K562 (cell line): ENCODE data around the gene PFKP. TPM values are rescaled to one million over a fixed set of nuclear protein-coding genes. Genes with fewer than 3 reads are reported as not detected.

Source experiments
- ATAC-seq: fragments of 200-7000 bp; cut with Tn5 transposase; 3 replicates; pipeline ENCODE4 v1.9.1; 2020; ENCODE audit warnings: moderate library complexity
- BruUV-seq: library from RNA; stranded (reverse); fragments of 400-500 nt; replicated peaks from 2 replicates; lab custom pipeline; 2021; lab: Mats Ljungman, UMichigan
- CTCF ChIA-PET: fragments of 300-600 bp; formaldehyde crosslinking; extraction: SDS; loops from one replicate; lab custom pipeline; 2021; ENCODE audit warnings: low intra/inter-chr PET ratio; lab: Yijun Ruan, JAX
- POLR2A ChIA-PET: fragments of 300-600, 350-650 bp; sonication (Branson Sonifier 250); formaldehyde crosslinking; extraction: SDS; loops from one replicate; lab custom pipeline; 2021; ENCODE audit warnings: antibody characterized with exemption, inconsistent platforms; lab: Yijun Ruan, JAX
- DNase-seq, 4 experiments: peaks; one replicate each; pipeline versions ENCODE4 v3.0.0 to v3.0.0-alpha.2; 2011 to 2018; ENCODE audit warnings: low spot score in 3 of 4, mixed read lengths in 3 of 4; ENCODE audit errors: extremely low read depth in 1 of 4
- FAIRE-seq: peaks from 2 replicates; lab custom pipeline; 2011; peaks lifted over from hg19 to GRCh38; lab: Jason Lieb, UNC
- H2AFZ ChIP-seq: 2 replicates; pipeline ENCODE4 v1.6.0; 2011; ENCODE audit warnings: low read depth, low read length, control low read depth, inconsistent platforms
- H3K27ac ChIP-seq: fragments of 200-600 bp; 3 replicates; pipeline ENCODE4 v1.8.0; 2011; ENCODE audit warnings: low read depth, mild to moderate bottlenecking, control low read depth, inconsistent platforms, low read length, moderate library complexity, mixed read lengths; ENCODE audit errors: extremely low read depth
- H3K27me3 ChIP-seq, 2 experiments: fragments of 300-600 bp in 1 of 2; 2 replicates in 1 of 2; 3 replicates in 1 of 2; pipeline versions ENCODE4 v1.6.0 to v1.8.0; 2011; ENCODE audit warnings: inconsistent platforms in 2 of 2, low read length in 2 of 2, mild to moderate bottlenecking in 1 of 2, mixed read lengths in 1 of 2, moderate library complexity in 1 of 2; ENCODE audit not compliant: control insufficient read depth in 2 of 2, insufficient read depth in 2 of 2
- H3K36me3 ChIP-seq: fragments of 300-600 bp; 3 replicates; pipeline ENCODE4 v1.8.0; 2011; ENCODE audit warnings: mild to moderate bottlenecking, low read length, inconsistent platforms; ENCODE audit not compliant: control insufficient read depth, insufficient read depth
- H3K4me1 ChIP-seq, 2 experiments: fragments of 200-600 bp in 1 of 2; replicated peaks in 1 of 2; 2 replicates in 1 of 2; 3 replicates in 1 of 2; pipeline versions ENCODE4 v1.5.1 to v1.8.0; 2011; ENCODE audit warnings: inconsistent platforms in 2 of 2, low read length in 2 of 2, mild to moderate bottlenecking in 1 of 2, mixed read lengths in 1 of 2, moderate library complexity in 1 of 2; ENCODE audit not compliant: control insufficient read depth in 2 of 2, insufficient read depth in 2 of 2
- H3K4me2 ChIP-seq: 2 replicates; pipeline ENCODE4 v1.6.1; 2011; ENCODE audit warnings: low read length, control low read depth, inconsistent platforms, mixed read lengths; ENCODE audit not compliant: insufficient read depth
- H3K4me3 ChIP-seq: fragments of 200-600 bp; sonication (generic), shearing (Covaris generic); 2 replicates; pipeline ENCODE4 v1.5.1; 2016; ENCODE audit warnings: control low read depth, inconsistent platforms
- H3K79me2 ChIP-seq: fragments of 200-600 bp; 3 replicates; pipeline ENCODE4 v1.8.0; 2011; ENCODE audit warnings: low read length, inconsistent platforms; ENCODE audit not compliant: control insufficient read depth, insufficient read depth
- H3K9ac ChIP-seq, 2 experiments: 2 replicates each; pipeline versions ENCODE4 v1.6.0 to v1.6.1; 2011; ENCODE audit warnings: low read depth in 2 of 2, low read length in 2 of 2, control low read depth in 1 of 2, inconsistent platforms in 1 of 2, mild to moderate bottlenecking in 1 of 2, mixed read lengths in 1 of 2; ENCODE audit not compliant: insufficient read depth in 1 of 2
- H3K9me1 ChIP-seq: one replicate; pipeline ENCODE4 v1.6.0; 2011; ENCODE audit warnings: inconsistent platforms, mild to moderate bottlenecking, low read length, moderate library complexity; ENCODE audit not compliant: control insufficient read depth, insufficient read depth
- H3K9me3 ChIP-seq: replicated peaks from 2 replicates; pipeline ENCODE4 v1.5.1; 2011; ENCODE audit warnings: low read depth, low read length, inconsistent platforms; ENCODE audit not compliant: control insufficient read depth, insufficient read depth
- H4K20me1 ChIP-seq: replicated peaks from 2 replicates; pipeline ENCODE4 v1.6.1; 2011; ENCODE audit warnings: low read length, inconsistent platforms, mixed read lengths; ENCODE audit not compliant: control insufficient read depth, insufficient read depth
- CTCFL ChIP-seq: IDR thresholded peaks from 2 replicates; pipeline ENCODE4 v1.6.1; 2011; ENCODE audit warnings: borderline replicate concordance, low read depth, mild to moderate bottlenecking, moderate library complexity, low read length; ENCODE audit not compliant: insufficient read depth, poor library complexity, severe bottlenecking
- MEF2A ChIP-seq: IDR thresholded peaks from 2 replicates; pipeline ENCODE4 v1.6.1; 2011; ENCODE audit warnings: low read depth, mild to moderate bottlenecking, low read length, moderate library complexity; ENCODE audit not compliant: control insufficient read depth
- MXD1 ChIP-seq: fragments of 250-450 bp; sonication (Bioruptor Pico); IDR thresholded peaks from 2 replicates; pipeline ENCODE4 v1.8.0; 2021; ENCODE audit warnings: borderline replicate concordance, mild to moderate bottlenecking, moderate library complexity; ENCODE audit not compliant: poor library complexity, severe bottlenecking
- ZBTB7A ChIP-seq: IDR thresholded peaks from 2 replicates; pipeline ENCODE4 v1.6.1; 2011; ENCODE audit warnings: low read depth, mild to moderate bottlenecking, low read length, moderate library complexity, borderline replicate concordance; ENCODE audit not compliant: control insufficient read depth
- ZNF133 ChIP-seq: fragments of 250-450 bp; sonication (Bioruptor Pico); IDR thresholded peaks from 2 replicates; pipeline ENCODE4 v1.4.0; 2020; ENCODE audit warnings: mild to moderate bottlenecking
- ZNF143 ChIP-seq: sonication (generic); formaldehyde crosslinking; IDR thresholded peaks from 2 replicates; pipeline ENCODE4 v1.9.0; 2022; ENCODE audit warnings: mild to moderate bottlenecking, missing genetic modification reagents
- WGBS: fragments of 100-300 bp; shearing (Covaris generic); methylation state at CpG from one replicate; pipeline ENCODE4 v1.1.6; 2016; ENCODE audit warnings: low coverage, mixed read lengths; ENCODE audit not compliant: insufficient coverage; ENCODE audit errors: missing lambda C conversion rate; 5-methylcytosine and 5-hydroxymethylcytosine counted together
- in situ Hi-C: fragments of 300-500 bp; cut with MboI; formaldehyde crosslinking; loops from 4 replicates; pipeline ENCODE4 v1.15.0; 2018; ENCODE audit warnings: inconsistent platforms, mixed read lengths
- intact Hi-C: fragments of 100-400 bp; cut with micrococcal nuclease; formaldehyde crosslinking; loops from 2 replicates; pipeline ENCODE4 v1.14.2; 2022
- polyA plus RNA-seq, 8 experiments: library from polyadenylated mRNA; depleted of rRNA in 4 of 8; stranded (reverse) in 5 of 8; unstranded in 3 of 8; fragments of >200 nt; fragmentation: Nextera tagmentation in 2 of 8; fragmentation: Illumina TruSeq in 1 of 8; extraction: Ambion mirVana in 2 of 8; extraction: Trizol in 1 of 8; gene quantifications; 2 replicates each; pipeline versions ENCODE4 v1.2.1 to v1.2.3, GENCODE V29; 2011 to 2014; ENCODE audit warnings: inconsistent platforms in 1 of 8, missing spikeins in 1 of 8
- total RNA-seq, 7 experiments: library from RNA; depleted of rRNA in 6 of 7; stranded (reverse); fragments of >200 nt in 6 of 7; fragmentation: Illumina TruSeq in 2 of 7; extraction: Trizol in 2 of 7; gene quantifications; 2 replicates each; pipeline versions ENCODE4 v1.2.1 to v1.2.3, GENCODE V29; 2011 to 2021; ENCODE audit warnings: low replicate concordance in 1 of 7

Gene PFKP
- total and polyA plus RNA-seq, 9 of the 15 experiments (the other 6 are each of a cell fraction or from before 2014, with no cell fraction given), result 23.5 to 116 (median 62.1) TPM

GRCh38 chr10:3037182-3037581 is 30.2 kb upstream of the PFKP start:
- no peak overlapping the region for H3K27ac ChIP-seq
- H2AFZ ChIP-seq, result no peak overlapping the region
- H3K9ac ChIP-seq, result no peak overlapping the region
- H3K9me1 ChIP-seq, result no peaks in the 10 kb centered on the region
- DNase-seq, result no peak
- CTCF ChIA-PET, result no interaction called here
- no peak overlapping the region for H3K4me3 ChIP-seq
- no TSS peak for BruUV-seq
- no peak overlapping the region for H3K4me2 ChIP-seq
- in situ Hi-C loops (no loop called here), intact Hi-C loops (no loop called here)
- 2% methylated on average over 4 of the region's 4 CpGs for WGBS
- H3K4me1 ChIP-seq, result no peaks in the 10 kb centered on the region
- ATAC-seq, result no peak
- H3K9me3 ChIP-seq, result no peaks in the 10 kb centered on the region
- peaks cover 0 to 5% of the 10 kb centered on the region in 2 experiments; a peak in 1 of 5 replicates for H3K27me3 ChIP-seq
- POLR2A ChIA-PET, result no interaction called here
- H3K36me3 ChIP-seq, result no peaks in the 10 kb centered on the region
- no peak for FAIRE-seq
- no peaks in the 10 kb centered on the region for H3K79me2 ChIP-seq
- no peaks in the 10 kb centered on the region for H4K20me1 ChIP-seq
- TF ChIP-seq ZBTB7A, result no peak
- no peak for TF ChIP-seq MEF2A
- no peak for TF ChIP-seq ZNF143 (CRISPR knock-in tag)
- no peak for TF ChIP-seq MXD1 (CRISPR knock-in tag)
- TF ChIP-seq CTCFL, result no peak
- TF ChIP-seq ZNF133 (CRISPR knock-in tag), result no peak
